K562 (cell line): Measurements from ENCODE around the gene C18orf63. TPM values are rescaled to one million over a fixed set of nuclear protein-coding genes. Genes with fewer than 3 reads are reported as not detected.

ENCODE experiments used
- CBX3 ChIP-seq, 2 experiments: IDR thresholded peaks; 1 replicate in 1 of 2; 2 replicates in 1 of 2; pipeline ENCODE4 v1.6.1; 2012; ENCODE audit warnings: inconsistent platforms in 2 of 2, low read length in 2 of 2, borderline replicate concordance in 1 of 2, control low read depth in 1 of 2
- CC2D1A ChIP-seq: fragments of 450-650 bp; IDR thresholded peaks from 2 replicates; pipeline ENCODE4 v1.6.1; 2017; ENCODE audit warnings: mild to moderate bottlenecking
- E2F6 ChIP-seq, 2 experiments: IDR thresholded peaks; 2 replicates each; pipeline ENCODE4 v1.6.1; 2011; ENCODE audit warnings: borderline replicate concordance in 1 of 2, control low read depth in 1 of 2, low read depth in 1 of 2, low read length in 1 of 2, mild to moderate bottlenecking in 1 of 2, mixed read lengths in 1 of 2, moderate library complexity in 1 of 2; ENCODE audit not compliant: insufficient read depth in 1 of 2, insufficient read length in 1 of 2, poor library complexity in 1 of 2, severe bottlenecking in 1 of 2; ENCODE audit errors: extremely low read depth in 1 of 2
- FOS ChIP-seq: IDR thresholded peaks from 3 replicates; pipeline ENCODE4 v1.6.1; 2011; ENCODE audit not compliant: insufficient read length; ENCODE audit errors: extremely low read depth
- GTF2F1 ChIP-seq: IDR thresholded peaks from 2 replicates; pipeline ENCODE4 v1.6.1; 2011; ENCODE audit warnings: low read depth, low read length, improper control_type of control experiment
- NFYB ChIP-seq: IDR thresholded peaks from 2 replicates; pipeline ENCODE4 v1.6.1; 2011; ENCODE audit warnings: mild to moderate bottlenecking, moderate library complexity; ENCODE audit not compliant: insufficient read length; ENCODE audit errors: extremely low read depth
- NRF1 ChIP-seq, 2 experiments: fragments of 450-650 bp; IDR thresholded peaks in 1 of 2; conservative IDR thresholded peaks in 1 of 2; 2 replicates each; pipeline ENCODE4 v1.6.1; 2014; ENCODE audit warnings: mild to moderate bottlenecking in 2 of 2
- POLR2AphosphoS2 ChIP-seq: IDR thresholded peaks from 2 replicates; pipeline ENCODE4 v1.6.1; 2012; ENCODE audit warnings: low read length, improper control_type of control experiment
- RBFOX2 ChIP-seq: fragments of 200-400 bp; formaldehyde crosslinking; IDR thresholded peaks from 2 replicates; pipeline ENCODE4 v1.6.1; 2017; ENCODE audit warnings: low read depth, mild to moderate bottlenecking, low read length, moderate library complexity
- RBM17 ChIP-seq: fragments of 200-400 bp; formaldehyde crosslinking; IDR thresholded peaks from 2 replicates; pipeline ENCODE4 v1.6.1; 2017; ENCODE audit warnings: low read depth, mild to moderate bottlenecking, low read length, borderline replicate concordance
- SNIP1 ChIP-seq: fragments of 450-650 bp; IDR thresholded peaks from 2 replicates; pipeline ENCODE4 v1.7.1; 2017; ENCODE audit warnings: low read depth, mild to moderate bottlenecking
- TFE3 ChIP-seq: fragments of 450-650 bp; formaldehyde crosslinking; IDR thresholded peaks from 2 replicates; pipeline ENCODE4 v1.4.0; 2020; ENCODE audit warnings: mild to moderate bottlenecking, mixed read lengths
- USF1 ChIP-seq: sonication (generic); formaldehyde crosslinking; IDR thresholded peaks from 2 replicates; pipeline ENCODE4 v1.9.0; 2022; ENCODE audit warnings: mild to moderate bottlenecking, missing genetic modification reagents
- VEZF1 ChIP-seq: fragments of 200-800 bp; sonication (Bioruptor generic); IDR thresholded peaks from 2 replicates; pipeline ENCODE4 v1.6.1; 2017; ENCODE audit warnings: missing genetic modification characterization, missing compliant biosample characterization
- ZFP1 ChIP-seq: fragments of 450-650 bp; formaldehyde crosslinking; IDR thresholded peaks from 2 replicates; pipeline ENCODE4 v1.4.0; 2020; ENCODE audit warnings: mild to moderate bottlenecking, mixed read lengths
- ZHX1 ChIP-seq: fragments of 150-350 bp; conservative IDR thresholded peaks from 2 replicates; pipeline ENCODE4 v1.6.1; 2014; ENCODE audit warnings: low read length
- ZNF707 ChIP-seq: fragments of 250-450 bp; sonication (Bioruptor Pico); conservative IDR thresholded peaks from 2 replicates; pipeline ENCODE4 v1.8.0; 2022; ENCODE audit warnings: inconsistent platforms, mild to moderate bottlenecking, moderate library complexity
- ZNF766 ChIP-seq: fragments of 200-800 bp; sonication (Bioruptor generic); conservative IDR thresholded peaks from 2 replicates; pipeline ENCODE4 v1.6.1; 2016; ENCODE audit warnings: missing genetic modification characterization, missing compliant biosample characterization
- polyA plus RNA-seq, 8 experiments: library from polyadenylated mRNA; depleted of rRNA in 4 of 8; stranded (reverse) in 5 of 8; unstranded in 3 of 8; fragments of >200 nt; fragmentation: Nextera tagmentation in 2 of 8; fragmentation: Illumina TruSeq in 1 of 8; extraction: Ambion mirVana in 2 of 8; extraction: Trizol in 1 of 8; gene quantifications; 2 replicates each; pipeline versions ENCODE4 v1.2.1 to v1.2.3, GENCODE V29; 2011 to 2014; ENCODE audit warnings: inconsistent platforms in 1 of 8, missing spikeins in 1 of 8
- total RNA-seq, 7 experiments: library from RNA; depleted of rRNA in 6 of 7; stranded (reverse); fragments of >200 nt in 6 of 7; fragmentation: Illumina TruSeq in 2 of 7; extraction: Trizol in 2 of 7; gene quantifications; 2 replicates each; pipeline versions ENCODE4 v1.2.1 to v1.2.3, GENCODE V29; 2011 to 2021; ENCODE audit warnings: low replicate concordance in 1 of 7

The C18orf63 gene
- total and polyA plus RNA-seq, 9 of the 15 experiments (the other 6 are each of a cell fraction or from before 2014, with no cell fraction given), result not detected

GRCh38 chr18:74291771-74292540, 23.7 kb upstream of the C18orf63 start, which contains the start of gene CYB5A (continued):
- no peak for TF ChIP-seq ZHX1
- TF ChIP-seq TFE3 (CRISPR knock-in tag), result no peak
- TF ChIP-seq GTF2F1, result no peak
- TF ChIP-seq E2F6 (IDR thresholded peaks at IDR 0.05; ENCODE audit: borderline replicate concordance in 1 of 2, extremely low read depth in 1 of 2, insufficient read depth in 1 of 2, insufficient read length in 1 of 2, low read depth in 1 of 2, low read length in 1 of 2, poor library complexity in 1 of 2, severe bottlenecking in 1 of 2), result peak in 1 of 2 experiments; percentile 8
- TF ChIP-seq ZNF766 (CRISPR knock-in tag), result no peak
- peak; percentile 60 for TF ChIP-seq FOS
- no peak for TF ChIP-seq RBM17
- TF ChIP-seq CBX3 (IDR thresholded peaks at IDR 0.05; ENCODE audit: borderline replicate concordance in 1 of 2, low read length in 2 of 2), result no peak
- no peak for TF ChIP-seq ZNF707 (CRISPR knock-in tag)
- TF ChIP-seq NFYB, result peak; percentile 18
- peak; percentile 86 to 88 for TF ChIP-seq NRF1 (conservative IDR thresholded peaks at IDR 0.05 in 1 of 2, IDR thresholded peaks at IDR 0.05 in 1 of 2)
- TF ChIP-seq ZFP1 (CRISPR knock-in tag), result no peak
- no peak for TF ChIP-seq USF1 (CRISPR knock-in tag)
- TF ChIP-seq POLR2AphosphoS2, result no peak
- no peak for TF ChIP-seq SNIP1
- peak; percentile 29; the same call in 1 of the 2 replicates for TF ChIP-seq RBFOX2
- peak; percentile 61 for TF ChIP-seq VEZF1 (CRISPR knock-in tag)
- no peak for TF ChIP-seq CC2D1A
